Loucy (cell line): Measurements from ENCODE around the gene PRIMA1.

ENCODE experiments used
- EZH2phosphoT487 ChIP-seq: fragments of 200-600 bp; IDR thresholded peaks from 2 replicates; pipeline ENCODE4 v1.6.1; 2018; ENCODE audit warnings: antibody characterized with exemption, mild to moderate bottlenecking, moderate library complexity, borderline replicate concordance
- TF ChIP-seq, protein P1 (sequence below): fragments of 200-600 bp; sonication (generic); conservative IDR thresholded peaks from 2 replicates; pipeline ENCODE4 v1.5.1; 2014; ENCODE audit warnings: mild to moderate bottlenecking, antibody characterized with exemption, low read length

DNA sequence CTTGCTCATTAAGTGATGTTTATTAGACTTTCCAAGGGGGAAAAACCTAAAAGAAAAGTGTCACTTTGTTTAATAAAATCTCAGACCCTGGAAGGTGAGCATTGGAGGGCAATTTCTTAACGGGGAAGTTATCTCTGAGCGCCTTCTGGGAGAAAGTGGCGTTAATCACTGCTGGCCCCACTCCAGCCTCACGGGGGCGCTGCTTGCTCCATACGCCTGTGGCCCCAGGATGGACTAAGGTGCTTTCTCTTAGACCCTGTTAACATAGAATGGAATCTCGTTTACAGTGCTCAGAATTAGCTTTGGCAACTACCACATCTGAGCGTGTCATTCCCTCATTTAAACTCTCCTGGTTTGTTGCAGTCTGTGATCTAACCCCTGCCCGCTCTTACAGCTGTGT, 16.4 kb upstream of the PRIMA1 start:
- TF ChIP-seq, protein P1, sequence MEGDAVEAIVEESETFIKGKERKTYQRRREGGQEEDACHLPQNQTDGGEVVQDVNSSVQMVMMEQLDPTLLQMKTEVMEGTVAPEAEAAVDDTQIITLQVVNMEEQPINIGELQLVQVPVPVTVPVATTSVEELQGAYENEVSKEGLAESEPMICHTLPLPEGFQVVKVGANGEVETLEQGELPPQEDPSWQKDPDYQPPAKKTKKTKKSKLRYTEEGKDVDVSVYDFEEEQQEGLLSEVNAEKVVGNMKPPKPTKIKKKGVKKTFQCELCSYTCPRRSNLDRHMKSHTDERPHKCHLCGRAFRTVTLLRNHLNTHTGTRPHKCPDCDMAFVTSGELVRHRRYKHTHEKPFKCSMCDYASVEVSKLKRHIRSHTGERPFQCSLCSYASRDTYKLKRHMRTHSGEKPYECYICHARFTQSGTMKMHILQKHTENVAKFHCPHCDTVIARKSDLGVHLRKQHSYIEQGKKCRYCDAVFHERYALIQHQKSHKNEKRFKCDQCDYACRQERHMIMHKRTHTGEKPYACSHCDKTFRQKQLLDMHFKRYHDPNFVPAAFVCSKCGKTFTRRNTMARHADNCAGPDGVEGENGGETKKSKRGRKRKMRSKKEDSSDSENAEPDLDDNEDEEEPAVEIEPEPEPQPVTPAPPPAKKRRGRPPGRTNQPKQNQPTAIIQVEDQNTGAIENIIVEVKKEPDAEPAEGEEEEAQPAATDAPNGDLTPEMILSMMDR: no peak; the same call in 1 of the 2 replicates
- TF ChIP-seq EZH2phosphoT487: no peak
